Thoracic aorta (tissue), 2 donors: ENCODE data around the gene CCDC174. TPM values are rescaled to one million over a fixed set of nuclear protein-coding genes. Genes with fewer than 3 reads are reported as not detected.

Experiments
- ATAC-seq: fragments of 150-250 bp; one replicate; pipeline ENCODE4 v1.8.0; 2017; ENCODE audit warnings: low read depth; ENCODE audit not compliant: insufficient number of reproducible peaks, low FRiP score
- DNase-seq: peaks from one replicate; pipeline ENCODE4 v3.0.0-alpha.2; 2020; ENCODE audit warnings: low spot score
- H3K27ac ChIP-seq, 2 donors: fragments of 200-600 bp; sonication (generic); 1 replicate in 1 of 2; 2 replicates in 1 of 2; pipeline ENCODE4 v1.5.1; 2016; ENCODE audit warnings: mild to moderate bottlenecking in 2 of 2, moderate library complexity in 2 of 2
- H3K27me3 ChIP-seq: fragments of 200-600 bp; sonication (generic); replicated peaks from 2 replicates; pipeline ENCODE4 v1.6.0; 2016; ENCODE audit warnings: mild to moderate bottlenecking; ENCODE audit not compliant: insufficient read depth
- H3K36me3 ChIP-seq: fragments of 200-600 bp; sonication (generic); one replicate; pipeline ENCODE4 v1.5.1; 2016
- H3K4me1 ChIP-seq, 2 donors: fragments of 200-600 bp; sonication (generic); 1 replicate in 1 of 2; 2 replicates in 1 of 2; pipeline versions ENCODE4 v1.5.1 to v1.6.0; 2016; ENCODE audit warnings: low read depth in 2 of 2, mild to moderate bottlenecking in 1 of 2; ENCODE audit not compliant: control insufficient read depth in 1 of 2
- H3K4me3 ChIP-seq: fragments of 200-600 bp; sonication (generic); 2 replicates; pipeline ENCODE4 v1.5.1; 2016; ENCODE audit warnings: mild to moderate bottlenecking
- H3K9me3 ChIP-seq: fragments of 200-600 bp; sonication (generic); 2 replicates; pipeline ENCODE4 v1.5.1; 2016
- total RNA-seq, 2 donors: library from RNA; depleted of rRNA; stranded (reverse); fragments of >200 nt; gene quantifications; one replicate each; pipeline versions ENCODE4 v1.1.0 to v1.2.3, GENCODE V29; 2016
- TF ChIP-seq, protein P1 (sequence below): fragments of 200-600 bp; sonication (generic); IDR thresholded peaks from one replicate; pipeline ENCODE4 v1.5.1; 2019; ENCODE audit warnings: antibody characterized with exemption

CCDC174 gene
- total RNA-seq, 2 donors from 2014 or later, result 9.6 to 34.6 TPM

DNA sequence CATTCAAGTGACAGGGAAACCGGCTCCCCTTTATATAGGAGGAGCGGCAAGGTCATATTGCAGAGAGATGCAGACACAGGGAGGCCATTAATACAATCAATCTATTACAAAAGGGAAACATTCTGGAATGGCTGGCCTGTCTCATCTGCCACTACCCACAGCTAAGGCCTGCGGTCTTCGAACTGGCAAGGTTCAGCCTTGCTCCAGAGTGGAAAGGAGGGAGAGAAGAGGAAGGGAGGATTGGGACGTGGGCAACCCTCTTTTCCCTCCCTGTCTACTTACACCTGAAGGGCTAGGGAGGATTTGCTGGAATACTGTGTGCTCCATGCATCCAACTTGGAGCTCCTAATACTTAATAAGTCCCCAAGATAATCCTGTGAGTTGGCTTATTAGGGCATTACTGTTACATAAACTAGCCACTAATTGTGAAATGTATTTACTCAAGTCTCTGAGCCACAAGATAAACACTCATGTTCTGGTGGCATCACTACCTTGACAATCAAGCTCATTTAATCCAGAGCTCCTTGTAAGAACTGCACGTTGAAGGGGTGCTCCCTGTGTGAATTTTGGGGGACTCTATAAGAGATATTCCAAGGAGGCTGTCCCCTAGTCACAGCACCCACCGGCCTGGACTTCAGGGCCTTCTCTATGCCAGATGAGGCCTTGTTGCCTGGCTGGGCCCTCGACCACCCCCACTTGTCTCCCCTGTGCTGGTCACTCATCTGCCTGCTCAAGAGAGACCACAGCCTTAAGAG is 19.7 kb upstream of the CCDC174 start:
- H3K4me1 ChIP-seq, result no peaks in the 10 kb centered on the region
- DNase-seq (no peak), ATAC-seq (no peak)
- no peaks in the 10 kb centered on the region for H3K36me3 ChIP-seq
- H3K27ac ChIP-seq, result no peak overlapping the region
- H3K27me3 ChIP-seq, result no peaks in the 10 kb centered on the region
- TF ChIP-seq, protein P1, sequence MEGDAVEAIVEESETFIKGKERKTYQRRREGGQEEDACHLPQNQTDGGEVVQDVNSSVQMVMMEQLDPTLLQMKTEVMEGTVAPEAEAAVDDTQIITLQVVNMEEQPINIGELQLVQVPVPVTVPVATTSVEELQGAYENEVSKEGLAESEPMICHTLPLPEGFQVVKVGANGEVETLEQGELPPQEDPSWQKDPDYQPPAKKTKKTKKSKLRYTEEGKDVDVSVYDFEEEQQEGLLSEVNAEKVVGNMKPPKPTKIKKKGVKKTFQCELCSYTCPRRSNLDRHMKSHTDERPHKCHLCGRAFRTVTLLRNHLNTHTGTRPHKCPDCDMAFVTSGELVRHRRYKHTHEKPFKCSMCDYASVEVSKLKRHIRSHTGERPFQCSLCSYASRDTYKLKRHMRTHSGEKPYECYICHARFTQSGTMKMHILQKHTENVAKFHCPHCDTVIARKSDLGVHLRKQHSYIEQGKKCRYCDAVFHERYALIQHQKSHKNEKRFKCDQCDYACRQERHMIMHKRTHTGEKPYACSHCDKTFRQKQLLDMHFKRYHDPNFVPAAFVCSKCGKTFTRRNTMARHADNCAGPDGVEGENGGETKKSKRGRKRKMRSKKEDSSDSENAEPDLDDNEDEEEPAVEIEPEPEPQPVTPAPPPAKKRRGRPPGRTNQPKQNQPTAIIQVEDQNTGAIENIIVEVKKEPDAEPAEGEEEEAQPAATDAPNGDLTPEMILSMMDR, result no peak
- H3K9me3 ChIP-seq, result no peaks in the 10 kb centered on the region
- no peak overlapping the region for H3K4me3 ChIP-seq

DNA sequence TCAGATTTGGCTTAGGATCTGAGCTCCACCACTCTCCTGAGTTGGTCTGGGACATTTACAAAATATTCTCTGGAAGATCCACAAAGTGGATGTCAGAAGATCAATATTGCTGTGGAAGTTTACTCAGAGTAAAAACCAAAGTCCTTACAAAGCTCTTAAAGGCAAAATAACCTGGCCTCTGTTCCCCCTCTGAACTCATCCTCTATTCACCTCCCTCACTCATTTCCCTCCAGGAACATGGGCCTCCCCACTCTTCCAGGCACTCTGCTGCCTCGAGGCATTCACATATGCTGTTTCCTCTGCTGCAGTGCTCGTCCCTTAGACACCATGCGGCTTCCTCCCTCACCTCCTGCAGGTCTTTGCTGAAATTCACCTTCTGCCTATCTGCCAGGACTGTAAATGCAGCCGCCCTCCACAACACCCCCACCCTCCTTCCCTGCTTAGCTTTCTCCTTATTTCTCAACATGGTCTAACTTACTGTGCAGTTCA is 19.1 kb upstream of the CCDC174 start:
- Histone ChIP-seq H3K27me3 (no peaks in the 10 kb centered on the region), H3K27ac (no peak overlapping the region), H3K9me3 (no peaks in the 10 kb centered on the region), H3K36me3 (no peaks in the 10 kb centered on the region), H3K4me1 (no peaks in the 10 kb centered on the region), H3K4me3 (no peak overlapping the region)
- ATAC-seq, result no peak
- TF ChIP-seq, protein P1, result no peak
- no peak for DNase-seq

DNA sequence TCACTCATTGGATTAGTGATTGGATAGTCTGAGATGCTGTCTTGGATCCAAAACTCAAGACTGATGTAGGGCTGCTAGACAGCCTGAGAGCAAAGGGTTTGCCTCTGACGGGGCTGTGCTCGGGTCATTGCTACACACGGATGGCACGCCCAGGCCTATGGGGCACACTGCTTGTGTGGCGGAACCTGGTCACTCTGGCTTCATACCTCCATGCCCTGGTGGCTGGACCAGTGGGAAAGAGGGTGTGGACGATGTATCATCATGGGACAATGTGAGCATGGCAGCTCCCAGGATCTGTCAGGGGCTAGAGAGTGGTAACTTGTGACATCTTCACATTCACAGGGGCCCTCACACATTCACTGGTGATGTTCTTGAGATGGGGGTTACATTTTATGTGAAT is 18.1 kb upstream of the CCDC174 start:
- no peaks in the 10 kb centered on the region for H3K4me1 ChIP-seq

DNA sequence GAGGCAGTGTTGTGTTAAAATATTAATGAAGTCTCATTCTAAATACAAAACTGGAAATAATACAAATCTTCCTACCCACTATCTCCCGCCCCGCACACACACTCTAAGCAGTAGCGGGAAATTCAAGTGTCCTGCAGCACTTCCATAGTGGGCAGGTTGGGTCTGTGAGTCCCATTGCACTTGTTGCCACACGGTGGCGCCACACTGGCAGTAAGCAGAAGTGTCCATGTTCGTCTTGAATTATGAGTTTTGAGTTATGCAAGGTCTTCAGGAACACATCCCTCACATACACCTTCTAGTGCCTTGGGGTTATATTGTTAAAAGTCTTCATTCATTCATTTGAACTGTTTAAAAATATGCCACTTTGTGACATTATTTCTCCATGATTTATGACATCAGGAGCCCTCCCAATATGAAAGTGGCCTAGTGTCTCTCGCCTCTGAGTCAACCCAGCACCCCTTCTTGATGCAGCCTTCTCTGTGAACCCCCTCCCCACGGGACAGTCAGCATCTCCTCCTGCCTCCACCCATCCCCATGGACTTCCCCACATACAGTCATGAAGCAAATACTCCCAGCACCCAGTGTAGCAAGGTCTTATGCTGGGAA is 17.6 kb upstream of the CCDC174 start:
- Histone ChIP-seq H3K4me3 (no peak overlapping the region), H3K36me3 (no peaks in the 10 kb centered on the region), H3K27ac (no peak overlapping the region), H3K9me3 (no peaks in the 10 kb centered on the region), H3K4me1 (no peaks in the 10 kb centered on the region), H3K27me3 (no peaks in the 10 kb centered on the region)
- DNase-seq, result no peak
- ATAC-seq, result no peak
- TF ChIP-seq, protein P1, result peak; percentile 43

More for the DNA sequence above, 18.1 kb upstream of the CCDC174 start:
- Histone ChIP-seq H3K4me3 (no peak overlapping the region), H3K36me3 (no peaks in the 10 kb centered on the region), H3K27me3 (no peaks in the 10 kb centered on the region), H3K27ac (no peak overlapping the region), H3K9me3 (no peaks in the 10 kb centered on the region)
- no peak for DNase-seq
- ATAC-seq, result no peak
- TF ChIP-seq, protein P1, result no peak

DNA sequence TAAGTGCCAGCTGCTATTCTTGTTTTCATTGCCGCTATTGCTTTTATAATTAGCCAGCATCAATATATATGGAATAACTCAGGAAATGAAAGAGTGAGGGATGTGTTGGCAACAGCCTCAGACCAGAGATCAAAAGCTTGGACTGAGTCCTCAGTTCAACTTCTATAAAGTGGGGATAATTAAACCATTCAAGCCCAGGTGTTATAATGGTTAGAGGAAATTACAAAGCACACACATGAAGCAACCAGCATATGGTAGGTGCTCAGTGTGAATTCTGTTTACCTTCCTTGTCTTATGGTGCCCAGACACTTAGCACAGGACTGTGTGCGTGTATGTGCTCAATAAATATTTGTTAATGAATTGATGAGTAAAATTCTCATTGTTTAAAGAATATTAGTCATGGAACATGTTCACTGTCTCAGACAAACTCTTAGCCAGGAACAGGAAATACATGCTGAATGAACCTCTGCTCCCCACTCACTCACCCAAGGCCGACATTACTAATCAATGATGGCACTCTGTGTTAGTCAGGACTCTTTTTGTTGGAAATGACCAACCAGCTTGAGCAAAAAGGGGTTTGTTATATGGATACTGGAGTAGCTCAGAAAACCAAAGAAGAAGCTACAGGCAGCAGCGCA is 16.7 kb upstream of the CCDC174 start:
- TF ChIP-seq, protein P1, result no peak
- ATAC-seq, result no peak
- DNase-seq, result no peak
- H3K9me3 ChIP-seq, result no peaks in the 10 kb centered on the region
- H3K4me3 ChIP-seq, result no peak overlapping the region
- no peaks in the 10 kb centered on the region for H3K36me3 ChIP-seq
- H3K27ac ChIP-seq, result no peak overlapping the region
- no peaks in the 10 kb centered on the region for H3K27me3 ChIP-seq
- H3K4me1 ChIP-seq, result no peaks in the 10 kb centered on the region
